ENCODE measurements around the gene ZMIZ2. TPM values are rescaled to one million over a fixed set of nuclear protein-coding genes. Genes with fewer than 3 reads are reported as not detected.

The ZMIZ2 gene
- total and polyA plus RNA-seq, 9 of the 15 experiments (the other 6 are each of a cell fraction or from before 2014, with no cell fraction given) = 0.13 to 40.3 (median 4.9) TPM

- TF ChIP-seq NR1H2 (CRISPR knock-in tag; IDR thresholded peaks at IDR 0.05) (no peak), ETV5 (CRISPR knock-in tag; IDR thresholded peaks at IDR 0.05; ENCODE audit: low read depth) (no peak), DPF2 (IDR thresholded peaks at IDR 0.05) (no peak), ZBTB11 (CRISPR knock-in tag; IDR thresholded peaks at IDR 0.05) (no peak), KDM4B (IDR thresholded peaks at IDR 0.05; ENCODE audit: borderline replicate concordance in 2 of 2, low read depth in 1 of 2) (no peak), WHSC1 (IDR thresholded peaks at IDR 0.05; ENCODE audit: low read length) (no peak), ELF2 (CRISPR knock-in tag; IDR thresholded peaks at IDR 0.05) (no peak), GTF3C2 (IDR thresholded peaks at IDR 0.05; ENCODE audit: borderline replicate concordance, extremely low read depth, insufficient read length) (no peak), RBM39 (optimal IDR thresholded peaks at IDR 0.05; ENCODE audit: low read depth, low read length) (no peak), STAT6 (CRISPR knock-in tag; IDR thresholded peaks at IDR 0.05) (no peak)
Observed at GRCh38 chr7:44752822-44753221, 4.2 kb downstream of the ZMIZ2 start (continued).
